Osteoblast (primary cell): ENCODE results near the gene NRAS. TPM values are rescaled to one million over a fixed set of nuclear protein-coding genes. Genes with fewer than 3 reads are reported as not detected.

ENCODE experiments used
- DNase-seq: peaks from one replicate; pipeline ENCODE4 v3.0.0; 2011; ENCODE audit warnings: low spot score, mixed read lengths; ENCODE audit not compliant: insufficient read length; ENCODE audit errors: missing footprints
- H2AFZ ChIP-seq: 2 replicates; pipeline ENCODE4 v1.6.0; 2011; ENCODE audit warnings: mild to moderate bottlenecking, low read length
- H3K27ac ChIP-seq: 2 replicates; pipeline ENCODE4 v1.5.1; 2011; ENCODE audit warnings: mild to moderate bottlenecking, low read depth, low read length, moderate library complexity
- H3K27me3 ChIP-seq: 2 replicates; pipeline ENCODE4 v1.6.0; 2012; ENCODE audit warnings: mild to moderate bottlenecking, control low read depth, inconsistent platforms, low read length, moderate library complexity; ENCODE audit not compliant: insufficient read depth
- H3K36me3 ChIP-seq: 2 replicates; pipeline ENCODE4 v1.5.1; 2011; ENCODE audit warnings: mild to moderate bottlenecking, low read length, control low read depth, moderate library complexity; ENCODE audit not compliant: insufficient read depth
- H3K4me1 ChIP-seq: 2 replicates; pipeline ENCODE4 v1.5.1; 2011; ENCODE audit warnings: mild to moderate bottlenecking, low read length, control low read depth, moderate library complexity; ENCODE audit not compliant: insufficient read depth
- H3K4me2 ChIP-seq: 2 replicates; pipeline ENCODE4 v1.6.0; 2011; ENCODE audit warnings: mild to moderate bottlenecking, low read length; ENCODE audit not compliant: insufficient read depth
- H3K4me3 ChIP-seq: fragments of 200-600 bp; sonication (generic); 3 replicates; pipeline ENCODE4 v1.5.1; 2012; ENCODE audit warnings: mild to moderate bottlenecking, low read length, inconsistent platforms; ENCODE audit not compliant: insufficient read depth
- H3K79me2 ChIP-seq: 2 replicates; pipeline ENCODE4 v1.6.0; 2012; ENCODE audit warnings: mild to moderate bottlenecking, low read length, control low read depth, inconsistent platforms; ENCODE audit not compliant: insufficient read depth
- H3K9me3 ChIP-seq: 2 replicates; pipeline ENCODE4 v1.5.1; 2011; ENCODE audit warnings: low read depth, low read length, control low read depth
- H4K20me1 ChIP-seq: 2 replicates; pipeline ENCODE4 v1.6.0; 2012; ENCODE audit warnings: mild to moderate bottlenecking, low read length, control low read depth; ENCODE audit not compliant: insufficient read depth
- total RNA-seq: library from RNA; depleted of rRNA; stranded (reverse); fragments of >200 nt; gene quantifications from 2 replicates; pipeline ENCODE4 v1.2.3, GENCODE V29; 2012
- TF ChIP-seq, protein P1 (sequence below): IDR thresholded peaks from 2 replicates; pipeline ENCODE4 v1.5.1; 2011; ENCODE audit warnings: mild to moderate bottlenecking, low read depth, low read length, moderate library complexity; ENCODE audit errors: extremely low read depth

NRAS gene
- total RNA-seq, 1 donor: 67.0 TPM

DNA sequence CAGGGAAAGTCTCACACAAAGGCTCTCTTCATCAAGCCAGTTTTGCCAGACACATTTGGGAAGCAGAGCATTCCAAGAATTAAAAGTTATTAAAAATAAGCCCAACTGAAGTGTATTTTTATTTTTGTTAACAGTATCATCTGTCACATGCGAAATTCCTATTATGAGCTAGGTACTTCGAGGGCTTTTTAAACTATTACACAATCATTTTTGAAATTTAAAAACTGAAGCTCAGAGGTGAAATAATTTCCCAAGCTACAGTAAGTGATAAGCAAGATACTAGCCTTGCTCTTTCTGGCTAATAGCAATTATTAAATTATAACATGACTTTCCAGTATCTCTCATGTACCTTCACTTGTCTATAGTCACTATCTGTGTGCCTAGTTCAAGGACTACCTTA lies 12.0 kb upstream of the NRAS start:
- Histone ChIP-seq H3K4me1 (no peaks in the 10 kb centered on the region), H3K79me2 (peaks cover 56% of the 10 kb centered on the region), H3K4me2 (no peak overlapping the region), H3K27ac (no peak overlapping the region), H4K20me1 (peaks cover 12% of the 10 kb centered on the region), H3K9me3 (no peaks in the 10 kb centered on the region), H3K27me3 (no peaks in the 10 kb centered on the region), H3K36me3 (peaks cover 89% of the 10 kb centered on the region), H2AFZ (no peak overlapping the region), H3K4me3 (no peak overlapping the region)
- no peak for DNase-seq
- TF ChIP-seq, protein P1, sequence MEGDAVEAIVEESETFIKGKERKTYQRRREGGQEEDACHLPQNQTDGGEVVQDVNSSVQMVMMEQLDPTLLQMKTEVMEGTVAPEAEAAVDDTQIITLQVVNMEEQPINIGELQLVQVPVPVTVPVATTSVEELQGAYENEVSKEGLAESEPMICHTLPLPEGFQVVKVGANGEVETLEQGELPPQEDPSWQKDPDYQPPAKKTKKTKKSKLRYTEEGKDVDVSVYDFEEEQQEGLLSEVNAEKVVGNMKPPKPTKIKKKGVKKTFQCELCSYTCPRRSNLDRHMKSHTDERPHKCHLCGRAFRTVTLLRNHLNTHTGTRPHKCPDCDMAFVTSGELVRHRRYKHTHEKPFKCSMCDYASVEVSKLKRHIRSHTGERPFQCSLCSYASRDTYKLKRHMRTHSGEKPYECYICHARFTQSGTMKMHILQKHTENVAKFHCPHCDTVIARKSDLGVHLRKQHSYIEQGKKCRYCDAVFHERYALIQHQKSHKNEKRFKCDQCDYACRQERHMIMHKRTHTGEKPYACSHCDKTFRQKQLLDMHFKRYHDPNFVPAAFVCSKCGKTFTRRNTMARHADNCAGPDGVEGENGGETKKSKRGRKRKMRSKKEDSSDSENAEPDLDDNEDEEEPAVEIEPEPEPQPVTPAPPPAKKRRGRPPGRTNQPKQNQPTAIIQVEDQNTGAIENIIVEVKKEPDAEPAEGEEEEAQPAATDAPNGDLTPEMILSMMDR: no peak

DNA sequence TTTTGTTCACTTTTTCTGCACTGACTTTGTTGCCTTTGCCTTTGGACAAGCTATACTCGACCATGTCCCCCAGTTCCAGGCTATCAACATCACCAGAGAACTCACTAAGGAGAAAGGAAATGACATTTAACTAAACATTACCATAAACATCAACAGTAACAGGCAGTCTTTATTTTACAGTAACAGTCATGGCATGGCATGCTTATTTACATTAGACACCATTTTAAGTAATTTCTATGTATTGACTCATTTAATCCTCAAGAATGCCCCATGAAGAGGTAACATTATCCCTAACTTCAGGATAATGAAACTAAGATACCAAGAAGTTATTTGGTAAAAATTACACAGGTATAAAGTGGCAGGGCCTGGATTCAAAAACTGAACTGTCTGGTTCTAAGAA lies 8.7 kb upstream of the NRAS start:
- peak; percentile 6 for DNase-seq
- peaks cover 32% of the 10 kb centered on the region for H3K79me2 ChIP-seq

DNA sequence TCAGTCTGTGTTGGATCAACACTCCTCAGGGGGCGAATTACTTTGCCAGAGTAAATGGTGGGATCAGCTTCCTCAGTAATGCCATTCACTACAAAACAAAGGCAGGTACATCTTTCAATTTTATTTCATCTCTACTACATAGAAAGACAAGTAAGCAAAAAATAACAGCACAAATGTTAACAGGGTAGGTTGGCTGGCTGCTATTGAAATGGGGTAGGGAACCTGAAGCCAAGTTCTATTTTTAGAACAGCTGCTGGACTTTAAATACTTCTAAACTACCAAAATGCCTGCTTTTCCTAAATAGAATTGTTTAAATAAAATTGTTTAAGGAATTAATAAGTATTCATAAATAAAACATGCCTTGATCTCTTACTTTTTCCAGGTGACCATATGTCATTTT lies 7.3 kb upstream of the NRAS start:
- Histone ChIP-seq H3K4me2 (no peak overlapping the region), H2AFZ (no peak overlapping the region), H3K4me3 (no peak overlapping the region), H3K27ac (peak overlapping the region; percentile 12), H3K36me3 (peaks cover 91% of the 10 kb centered on the region), H3K27me3 (no peaks in the 10 kb centered on the region), H4K20me1 (peaks cover 5% of the 10 kb centered on the region), H3K9me3 (no peaks in the 10 kb centered on the region), H3K79me2 (peaks cover 22% of the 10 kb centered on the region), H3K4me1 (peaks cover 15% of the 10 kb centered on the region)
- TF ChIP-seq, protein P1: no peak
- no peak for DNase-seq

More for the DNA sequence above, 8.7 kb upstream of the NRAS start:
- Histone ChIP-seq H3K27ac (no peak overlapping the region), H3K4me1 (peaks cover 4% of the 10 kb centered on the region), H4K20me1 (peaks cover 7% of the 10 kb centered on the region), H3K4me2 (no peak overlapping the region), H3K9me3 (no peaks in the 10 kb centered on the region), H2AFZ (no peak overlapping the region), H3K27me3 (no peaks in the 10 kb centered on the region), H3K4me3 (no peak overlapping the region), H3K36me3 (peaks cover 89% of the 10 kb centered on the region)
- TF ChIP-seq, protein P1: no peak

DNA sequence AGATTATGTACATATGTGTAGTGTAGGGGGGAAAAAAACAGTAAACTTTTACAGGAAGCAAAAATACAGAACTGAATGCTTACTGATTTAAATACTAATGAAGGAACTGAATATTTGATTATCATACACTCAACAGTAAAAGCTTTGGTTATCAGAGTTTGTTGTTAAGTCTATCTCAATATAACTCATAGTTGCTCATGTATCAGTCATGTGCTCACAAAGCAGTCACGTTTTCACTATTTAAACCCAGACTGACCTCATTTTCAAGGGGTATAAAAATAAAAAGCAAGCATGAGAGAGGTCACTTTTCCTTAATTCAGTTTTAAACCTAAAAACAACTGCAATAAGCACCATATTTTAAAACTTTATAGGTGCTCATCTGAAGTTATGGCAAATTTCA lies 6.9 kb upstream of the NRAS start:
- Histone ChIP-seq H3K27me3 (no peaks in the 10 kb centered on the region), H4K20me1 (peaks cover 7% of the 10 kb centered on the region), H3K9me3 (no peaks in the 10 kb centered on the region), H2AFZ (no peak overlapping the region), H3K4me2 (no peak overlapping the region), H3K4me1 (peaks cover 20% of the 10 kb centered on the region), H3K36me3 (peaks cover 91% of the 10 kb centered on the region), H3K27ac (peak overlapping the region; percentile 12), H3K4me3 (no peak overlapping the region), H3K79me2 (peaks cover 19% of the 10 kb centered on the region)
- DNase-seq: no peak
- TF ChIP-seq, protein P1: no peak
